HepG2 (cell line): ENCODE data around the gene DND1. TPM values are rescaled to one million over a fixed set of nuclear protein-coding genes. Genes with fewer than 3 reads are reported as not detected.

ENCODE experiments used
- AKAP8 ChIP-seq: sonication (generic); formaldehyde crosslinking; IDR thresholded peaks from 2 replicates; pipeline ENCODE4 v1.5.1; 2020; ENCODE audit warnings: mild to moderate bottlenecking, missing genetic modification reagents
- ARID3A ChIP-seq: IDR thresholded peaks from 2 replicates; pipeline ENCODE4 v1.6.1; 2012; ENCODE audit warnings: low read depth, low read length, improper control_type of control experiment
- CBX5 ChIP-seq: sonication (generic); formaldehyde crosslinking; IDR thresholded peaks from 2 replicates; pipeline ENCODE4 v1.4.0; 2020; ENCODE audit warnings: missing genetic modification reagents, borderline replicate concordance
- IRF2 ChIP-seq: IDR thresholded peaks from 2 replicates; pipeline ENCODE4 v1.6.1; 2018; ENCODE audit warnings: missing genetic modification reagents, missing compliant biosample characterization
- PAWR ChIP-seq: sonication (generic); formaldehyde crosslinking; IDR thresholded peaks from 2 replicates; pipeline ENCODE4 v1.4.0; 2020; ENCODE audit warnings: missing genetic modification reagents, mild to moderate bottlenecking, borderline replicate concordance
- RNF2 ChIP-seq: fragments of 450-650 bp; conservative IDR thresholded peaks from 2 replicates; pipeline ENCODE4 v1.6.1; 2016; ENCODE audit warnings: low read depth
- RXRB ChIP-seq: IDR thresholded peaks from 2 replicates; pipeline ENCODE4 v1.6.1; 2016; ENCODE audit warnings: borderline replicate concordance, missing genetic modification reagents, missing compliant biosample characterization
- SIN3B ChIP-seq: fragments of 150-350 bp; IDR thresholded peaks from 2 replicates; pipeline ENCODE4 v1.6.1; 2014; ENCODE audit warnings: low read length
- STAT5B ChIP-seq: sonication (generic); formaldehyde crosslinking; IDR thresholded peaks from 2 replicates; pipeline ENCODE4 v1.4.0; 2020; ENCODE audit warnings: missing genetic modification reagents
- ZFP36L1 ChIP-seq: sonication (generic); formaldehyde crosslinking; IDR thresholded peaks from 2 replicates; pipeline ENCODE4 v1.8.0; 2022; ENCODE audit warnings: mild to moderate bottlenecking, missing genetic modification reagents, moderate library complexity
- ZKSCAN1 ChIP-seq: fragments of 150-350 bp; IDR thresholded peaks from 2 replicates; pipeline ENCODE4 v1.6.1; 2014; ENCODE audit warnings: low read length
- ZNF256 ChIP-seq: sonication (generic); formaldehyde crosslinking; conservative IDR thresholded peaks from 2 replicates; pipeline ENCODE4 v1.4.0; 2020; ENCODE audit warnings: missing genetic modification reagents
- ZNF501 ChIP-seq: sonication (generic); formaldehyde crosslinking; IDR thresholded peaks from 2 replicates; pipeline ENCODE4 v1.5.1; 2020; ENCODE audit warnings: mild to moderate bottlenecking, moderate library complexity, missing genetic modification reagents
- polyA plus RNA-seq, 8 experiments: library from polyadenylated mRNA; depleted of rRNA in 3 of 8; stranded (reverse) in 7 of 8; unstranded in 1 of 8; fragments of >200 nt; fragmentation: Illumina TruSeq in 4 of 8; extraction: Trizol in 4 of 8; gene quantifications; 2 replicates each; pipeline versions ENCODE4 v1.2.1 to v1.2.3, GENCODE V29; 2011 to 2016; ENCODE audit warnings: low read depth in 4 of 8, missing spikeins in 1 of 8, mixed read lengths in 1 of 8; ENCODE audit not compliant: insufficient read depth in 1 of 8
- total RNA-seq, 5 experiments: library from RNA; depleted of rRNA; stranded (reverse); fragments of >200 nt; fragmentation: Illumina TruSeq; extraction: Trizol; gene quantifications; 2 replicates each; pipeline ENCODE4 v1.2.3, GENCODE V29; 2016; ENCODE audit warnings: low read depth in 1 of 5
- TF ChIP-seq, protein P1 (sequence below): sonication (generic); formaldehyde crosslinking; IDR thresholded peaks from 2 replicates; pipeline ENCODE4 v1.4.0; 2020; ENCODE audit warnings: missing genetic modification reagents
- TF ChIP-seq, protein P2 (sequence below): sonication (generic); formaldehyde crosslinking; IDR thresholded peaks from 2 replicates; pipeline ENCODE4 v1.8.1; 2022; ENCODE audit warnings: mild to moderate bottlenecking, missing genetic modification reagents
- TF ChIP-seq, protein P3 (sequence below): sonication (generic); formaldehyde crosslinking; IDR thresholded peaks from 2 replicates; pipeline ENCODE4 v1.5.0; 2020; ENCODE audit warnings: mild to moderate bottlenecking, missing genetic modification reagents
- TF ChIP-seq, protein P4 (sequence below): sonication (generic); formaldehyde crosslinking; IDR thresholded peaks from 2 replicates; pipeline ENCODE4 v1.5.0; 2020; ENCODE audit warnings: missing genetic modification reagents

Gene DND1
- total and polyA plus RNA-seq, 2 of the 13 experiments (the other 11 are each of a cell fraction or from before 2014, with no cell fraction given) = 0.48 to 0.55 TPM

DNA sequence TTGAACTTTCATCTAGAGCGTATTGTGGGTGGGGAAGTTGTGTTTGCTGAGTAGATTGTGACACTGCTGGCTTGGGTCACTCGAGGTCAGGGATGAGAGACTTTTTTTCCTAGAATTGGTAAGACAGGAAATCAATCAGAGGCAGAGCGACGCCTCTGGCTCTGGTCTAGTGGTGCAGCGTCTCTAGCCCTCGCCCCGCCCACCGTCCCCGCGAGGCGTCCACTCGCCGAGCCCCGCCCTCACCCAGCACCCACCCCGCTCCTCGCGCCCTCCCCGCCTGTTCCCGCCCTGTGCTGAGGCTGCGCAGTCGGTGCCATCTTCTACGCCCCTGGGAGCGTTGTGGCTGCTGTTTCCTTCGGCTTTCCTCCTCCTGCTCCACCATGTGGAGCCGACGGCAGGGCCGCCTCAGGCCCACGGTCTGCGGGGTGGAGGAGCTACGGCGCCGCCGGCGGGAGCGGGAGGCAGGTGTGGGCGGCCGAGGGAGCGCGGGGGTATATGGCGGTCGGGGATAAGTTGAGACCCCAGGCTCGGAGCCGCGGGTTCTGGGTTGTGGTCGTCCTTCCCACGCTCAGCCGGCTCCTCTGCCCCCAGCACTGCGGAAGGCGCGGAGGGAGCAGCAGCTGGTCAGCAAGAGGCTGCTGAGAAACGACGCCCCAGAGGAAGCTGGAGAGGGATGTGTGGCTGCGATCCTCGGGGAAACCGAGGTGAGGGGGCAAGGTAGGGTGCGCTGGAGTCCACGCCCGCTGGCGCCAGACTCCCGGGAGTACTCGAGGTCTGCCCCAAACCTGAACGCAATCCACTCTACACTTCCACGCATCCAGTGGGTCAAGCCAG lies 34.0 kb downstream of the DND1 start, which contains the start of gene TMCO6 (continued):
- TF ChIP-seq AKAP8 (CRISPR knock-in tag) (peak; percentile 53; the same call in 1 of the 2 replicates), PAWR (CRISPR knock-in tag) (no peak), ZFP36L1 (CRISPR knock-in tag) (0 out of 2 replicates have a peak, but pooled peaks have one; percentile 66), ZKSCAN1 (no peak), RNF2 (no peak; the same call in 1 of the 2 replicates), SIN3B (no peak), RXRB (CRISPR knock-in tag) (peak; percentile 100), ARID3A (peak; percentile 95), ZNF256 (CRISPR knock-in tag) (no peak; the same call in 1 of the 2 replicates), ZNF501 (CRISPR knock-in tag) (peak; percentile 78; the same call in 1 of the 2 replicates), STAT5B (CRISPR knock-in tag) (0 out of 2 replicates have a peak, but pooled peaks have one; percentile 66), CBX5 (CRISPR knock-in tag) (peak; percentile 38; the same call in 1 of the 2 replicates), IRF2 (CRISPR knock-in tag) (peak; percentile 89)
- TF ChIP-seq, protein P1, sequence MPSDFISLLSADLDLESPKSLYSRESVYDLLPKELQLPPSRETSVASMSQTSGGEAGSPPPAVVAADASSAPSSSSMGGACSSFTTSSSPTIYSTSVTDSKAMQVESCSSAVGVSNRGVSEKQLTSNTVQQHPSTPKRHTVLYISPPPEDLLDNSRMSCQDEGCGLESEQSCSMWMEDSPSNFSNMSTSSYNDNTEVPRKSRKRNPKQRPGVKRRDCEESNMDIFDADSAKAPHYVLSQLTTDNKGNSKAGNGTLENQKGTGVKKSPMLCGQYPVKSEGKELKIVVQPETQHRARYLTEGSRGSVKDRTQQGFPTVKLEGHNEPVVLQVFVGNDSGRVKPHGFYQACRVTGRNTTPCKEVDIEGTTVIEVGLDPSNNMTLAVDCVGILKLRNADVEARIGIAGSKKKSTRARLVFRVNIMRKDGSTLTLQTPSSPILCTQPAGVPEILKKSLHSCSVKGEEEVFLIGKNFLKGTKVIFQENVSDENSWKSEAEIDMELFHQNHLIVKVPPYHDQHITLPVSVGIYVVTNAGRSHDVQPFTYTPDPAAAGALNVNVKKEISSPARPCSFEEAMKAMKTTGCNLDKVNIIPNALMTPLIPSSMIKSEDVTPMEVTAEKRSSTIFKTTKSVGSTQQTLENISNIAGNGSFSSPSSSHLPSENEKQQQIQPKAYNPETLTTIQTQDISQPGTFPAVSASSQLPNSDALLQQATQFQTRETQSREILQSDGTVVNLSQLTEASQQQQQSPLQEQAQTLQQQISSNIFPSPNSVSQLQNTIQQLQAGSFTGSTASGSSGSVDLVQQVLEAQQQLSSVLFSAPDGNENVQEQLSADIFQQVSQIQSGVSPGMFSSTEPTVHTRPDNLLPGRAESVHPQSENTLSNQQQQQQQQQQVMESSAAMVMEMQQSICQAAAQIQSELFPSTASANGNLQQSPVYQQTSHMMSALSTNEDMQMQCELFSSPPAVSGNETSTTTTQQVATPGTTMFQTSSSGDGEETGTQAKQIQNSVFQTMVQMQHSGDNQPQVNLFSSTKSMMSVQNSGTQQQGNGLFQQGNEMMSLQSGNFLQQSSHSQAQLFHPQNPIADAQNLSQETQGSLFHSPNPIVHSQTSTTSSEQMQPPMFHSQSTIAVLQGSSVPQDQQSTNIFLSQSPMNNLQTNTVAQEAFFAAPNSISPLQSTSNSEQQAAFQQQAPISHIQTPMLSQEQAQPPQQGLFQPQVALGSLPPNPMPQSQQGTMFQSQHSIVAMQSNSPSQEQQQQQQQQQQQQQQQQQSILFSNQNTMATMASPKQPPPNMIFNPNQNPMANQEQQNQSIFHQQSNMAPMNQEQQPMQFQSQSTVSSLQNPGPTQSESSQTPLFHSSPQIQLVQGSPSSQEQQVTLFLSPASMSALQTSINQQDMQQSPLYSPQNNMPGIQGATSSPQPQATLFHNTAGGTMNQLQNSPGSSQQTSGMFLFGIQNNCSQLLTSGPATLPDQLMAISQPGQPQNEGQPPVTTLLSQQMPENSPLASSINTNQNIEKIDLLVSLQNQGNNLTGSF (CRISPR knock-in tag) = no peak
- TF ChIP-seq, protein P2, sequence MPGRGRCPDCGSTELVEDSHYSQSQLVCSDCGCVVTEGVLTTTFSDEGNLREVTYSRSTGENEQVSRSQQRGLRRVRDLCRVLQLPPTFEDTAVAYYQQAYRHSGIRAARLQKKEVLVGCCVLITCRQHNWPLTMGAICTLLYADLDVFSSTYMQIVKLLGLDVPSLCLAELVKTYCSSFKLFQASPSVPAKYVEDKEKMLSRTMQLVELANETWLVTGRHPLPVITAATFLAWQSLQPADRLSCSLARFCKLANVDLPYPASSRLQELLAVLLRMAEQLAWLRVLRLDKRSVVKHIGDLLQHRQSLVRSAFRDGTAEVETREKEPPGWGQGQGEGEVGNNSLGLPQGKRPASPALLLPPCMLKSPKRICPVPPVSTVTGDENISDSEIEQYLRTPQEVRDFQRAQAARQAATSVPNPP (CRISPR knock-in tag) = no peak
- TF ChIP-seq, protein P3, sequence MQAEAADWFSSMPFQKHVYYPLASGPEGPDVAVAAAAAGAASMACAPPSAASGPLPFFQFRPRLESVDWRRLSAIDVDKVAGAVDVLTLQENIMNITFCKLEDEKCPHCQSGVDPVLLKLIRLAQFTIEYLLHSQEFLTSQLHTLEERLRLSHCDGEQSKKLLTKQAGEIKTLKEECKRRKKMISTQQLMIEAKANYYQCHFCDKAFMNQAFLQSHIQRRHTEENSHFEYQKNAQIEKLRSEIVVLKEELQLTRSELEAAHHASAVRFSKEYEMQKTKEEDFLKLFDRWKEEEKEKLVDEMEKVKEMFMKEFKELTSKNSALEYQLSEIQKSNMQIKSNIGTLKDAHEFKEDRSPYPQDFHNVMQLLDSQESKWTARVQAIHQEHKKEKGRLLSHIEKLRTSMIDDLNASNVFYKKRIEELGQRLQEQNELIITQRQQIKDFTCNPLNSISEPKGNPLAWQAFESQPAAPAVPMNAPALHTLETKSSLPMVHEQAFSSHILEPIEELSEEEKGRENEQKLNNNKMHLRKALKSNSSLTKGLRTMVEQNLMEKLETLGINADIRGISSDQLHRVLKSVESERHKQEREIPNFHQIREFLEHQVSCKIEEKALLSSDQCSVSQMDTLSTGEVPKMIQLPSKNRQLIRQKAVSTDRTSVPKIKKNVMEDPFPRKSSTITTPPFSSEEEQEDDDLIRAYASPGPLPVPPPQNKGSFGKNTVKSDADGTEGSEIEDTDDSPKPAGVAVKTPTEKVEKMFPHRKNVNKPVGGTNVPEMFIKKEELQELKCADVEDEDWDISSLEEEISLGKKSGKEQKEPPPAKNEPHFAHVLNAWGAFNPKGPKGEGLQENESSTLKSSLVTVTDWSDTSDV (CRISPR knock-in tag) = 0 out of 2 replicates have a peak, but pooled peaks have one; percentile 35
- TF ChIP-seq, protein P4, sequence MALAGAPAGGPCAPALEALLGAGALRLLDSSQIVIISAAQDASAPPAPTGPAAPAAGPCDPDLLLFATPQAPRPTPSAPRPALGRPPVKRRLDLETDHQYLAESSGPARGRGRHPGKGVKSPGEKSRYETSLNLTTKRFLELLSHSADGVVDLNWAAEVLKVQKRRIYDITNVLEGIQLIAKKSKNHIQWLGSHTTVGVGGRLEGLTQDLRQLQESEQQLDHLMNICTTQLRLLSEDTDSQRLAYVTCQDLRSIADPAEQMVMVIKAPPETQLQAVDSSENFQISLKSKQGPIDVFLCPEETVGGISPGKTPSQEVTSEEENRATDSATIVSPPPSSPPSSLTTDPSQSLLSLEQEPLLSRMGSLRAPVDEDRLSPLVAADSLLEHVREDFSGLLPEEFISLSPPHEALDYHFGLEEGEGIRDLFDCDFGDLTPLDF (CRISPR knock-in tag) = no peak
